Epidermal melanocyte (primary cell): ENCODE results near the gene RPL27.
"Not testable (repeated sequence)": the region's sequence is repeated elsewhere in the genome, so short reads cannot be mapped to it uniquely, and the experiment has no call there.

ENCODE experiments used
- DNase-seq: peaks from one replicate; pipeline ENCODE4 v3.0.0; 2011; ENCODE audit warnings: low spot score; ENCODE audit not compliant: insufficient read length

RPL27 gene

GRCh38 chr17:42997984-42998938, at the start of gene RPL27:
RPL27 (plus strand) TSS chr17:42998419; CDS start chr17:42998751, 332 bp downstream.
- peak; percentile 69 for DNase-seq

GRCh38 chr17:42950044-42950783, 48.0 kb upstream of the RPL27 start:
- no peak for DNase-seq

GRCh38 chr17:42953669-42954068, 44.5 kb upstream of the RPL27 start:
- no peak for DNase-seq

- peak; percentile 81 for DNase-seq
These were observed 33.9 kb upstream of the RPL27 start, which contains the start of gene AARSD1 for GRCh38 chr17:42964161-42964932. AARSD1 (minus strand) TSS chr17:42964454; CDS start chr17:42964440, 14 bp downstream.

GRCh38 chr17:42967925-42968324, 30.3 kb upstream of the RPL27 start:
- no peak for DNase-seq

GRCh38 chr17:42969001-42969581, 29.1 kb upstream of the RPL27 start:
- no peak for DNase-seq

- DNase-seq: no peak
These were observed 26.6 kb upstream of the RPL27 start for GRCh38 chr17:42971589-42971988.

- DNase-seq: not testable (repeated sequence)
These were observed 24.9 kb upstream of the RPL27 start for GRCh38 chr17:42973323-42973722.

- DNase-seq: no peak
These were observed 23.0 kb upstream of the RPL27 start for GRCh38 chr17:42975265-42975664.

GRCh38 chr17:42975701-42976100, 22.5 kb upstream of the RPL27 start:
- not testable (repeated sequence) for DNase-seq

- DNase-seq: peak; percentile 41
These were observed 18.5 kb upstream of the RPL27 start, which contains the start of gene PTGES3L for GRCh38 chr17:42979511-42980273. PTGES3L (minus strand) TSS chr17:42980080; CDS start chr17:42980053, 27 bp downstream.

- DNase-seq: peak; percentile 95
These were observed 17.9 kb upstream of the RPL27 start, which contains the start of gene RUNDC1 for GRCh38 chr17:42980274-42980765. RUNDC1 (plus strand) TSS chr17:42980565; CDS start chr17:42980577, 12 bp downstream.

GRCh38 chr17:42980766-42981397, 17.3 kb upstream of the RPL27 start:
- no peak for DNase-seq

GRCh38 chr17:42982266-42982665, 16.0 kb upstream of the RPL27 start:
- DNase-seq: no peak

GRCh38 chr17:42985225-42985624, 13.0 kb upstream of the RPL27 start:
- DNase-seq: no peak

GRCh38 chr17:42989141-42989540, 9.1 kb upstream of the RPL27 start:
- DNase-seq: no peak

- no peak for DNase-seq
These were observed 8.2 kb upstream of the RPL27 start for GRCh38 chr17:42989726-42990652.

- no peak for DNase-seq
These were observed 6.7 kb upstream of the RPL27 start for GRCh38 chr17:42991471-42991870.
